ENCODE data around the gene DRC7. TPM values are rescaled to one million over a fixed set of nuclear protein-coding genes. Genes with fewer than 3 reads are reported as not detected.

Gene DRC7, protein sequence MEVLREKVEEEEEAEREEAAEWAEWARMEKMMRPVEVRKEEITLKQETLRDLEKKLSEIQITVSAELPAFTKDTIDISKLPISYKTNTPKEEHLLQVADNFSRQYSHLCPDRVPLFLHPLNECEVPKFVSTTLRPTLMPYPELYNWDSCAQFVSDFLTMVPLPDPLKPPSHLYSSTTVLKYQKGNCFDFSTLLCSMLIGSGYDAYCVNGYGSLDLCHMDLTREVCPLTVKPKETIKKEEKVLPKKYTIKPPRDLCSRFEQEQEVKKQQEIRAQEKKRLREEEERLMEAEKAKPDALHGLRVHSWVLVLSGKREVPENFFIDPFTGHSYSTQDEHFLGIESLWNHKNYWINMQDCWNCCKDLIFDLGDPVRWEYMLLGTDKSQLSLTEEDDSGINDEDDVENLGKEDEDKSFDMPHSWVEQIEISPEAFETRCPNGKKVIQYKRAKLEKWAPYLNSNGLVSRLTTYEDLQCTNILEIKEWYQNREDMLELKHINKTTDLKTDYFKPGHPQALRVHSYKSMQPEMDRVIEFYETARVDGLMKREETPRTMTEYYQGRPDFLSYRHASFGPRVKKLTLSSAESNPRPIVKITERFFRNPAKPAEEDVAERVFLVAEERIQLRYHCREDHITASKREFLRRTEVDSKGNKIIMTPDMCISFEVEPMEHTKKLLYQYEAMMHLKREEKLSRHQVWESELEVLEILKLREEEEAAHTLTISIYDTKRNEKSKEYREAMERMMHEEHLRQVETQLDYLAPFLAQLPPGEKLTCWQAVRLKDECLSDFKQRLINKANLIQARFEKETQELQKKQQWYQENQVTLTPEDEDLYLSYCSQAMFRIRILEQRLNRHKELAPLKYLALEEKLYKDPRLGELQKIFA
- 0.16 to 0.37 TPM in 2 of 3 replicates, not detected in the other for total RNA-seq (2021)
- Bru-seq, nascent RNA = percentile 7 among the genes with signal in this experiment
- long read RNA-seq, experiment 1 = 0 reads
- long read RNA-seq, experiment 2 = 0 reads
- long read RNA-seq, experiment 3 = 0 reads

DNA sequence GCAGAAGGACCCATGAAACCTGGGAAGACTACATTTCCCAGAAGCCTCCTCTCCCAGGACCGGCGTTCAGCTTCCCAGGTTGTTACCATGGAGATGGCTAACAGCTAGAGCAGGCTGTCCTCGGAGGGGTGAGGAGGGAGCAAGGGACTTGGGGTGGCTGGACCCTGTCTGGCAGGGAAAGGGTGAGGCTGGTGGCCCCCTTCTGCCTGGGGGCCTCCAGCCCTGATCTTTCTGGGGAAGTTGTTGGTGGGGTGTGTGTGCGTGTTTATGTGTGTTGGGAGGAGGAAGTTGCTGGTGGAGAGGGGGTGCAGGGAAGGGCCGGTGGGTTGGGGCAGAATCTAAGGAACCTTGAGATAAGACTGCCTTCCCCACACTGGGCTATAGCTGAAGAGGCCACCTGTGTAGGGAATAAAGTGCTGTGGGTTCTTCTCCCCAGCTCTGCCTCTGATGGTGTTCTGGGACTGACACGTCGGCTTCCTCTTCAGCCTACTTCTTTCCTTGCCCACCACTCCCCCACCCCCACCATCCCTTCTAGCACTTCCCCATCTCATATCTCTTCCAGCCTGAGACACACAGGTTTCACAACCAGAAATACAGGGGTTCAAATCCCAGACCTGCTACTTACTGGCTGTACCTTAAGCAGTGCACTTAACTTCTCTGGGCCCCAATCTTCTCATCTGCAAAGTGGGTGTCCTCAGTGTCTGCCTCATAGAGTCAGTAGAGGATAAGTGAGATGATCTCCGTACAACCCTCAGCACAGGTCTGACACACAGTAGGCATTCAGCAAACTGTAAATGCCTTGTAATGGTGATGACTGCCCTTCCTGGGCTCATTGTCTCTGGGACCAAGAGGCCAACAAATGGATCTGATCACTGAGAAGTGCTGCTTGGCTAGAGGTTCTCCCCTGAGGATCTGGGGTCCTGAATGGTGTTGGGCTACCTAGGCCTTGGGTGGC is at the start of gene DRC7:
DRC7 (plus strand) TSS at position 82 of the 955 bp plus-strand sequence. CDS start 3,144 bp downstream, outside the sequence.
- Mint-ChIP-seq H3K36me3 (no peaks in the 10 kb centered on the region), H3K27ac (no peak within 1 kb of the TSS), H3K4me3 (peak within 1 kb of the TSS; percentile 65), H3K27me3 (ENCODE audit: low read depth) (no peaks in the 10 kb centered on the region), H3K4me1 (peaks cover 7% of the 10 kb centered on the region), H3K9me3 (no peaks in the 10 kb centered on the region)
- ChIA-PET POLR2A (interaction anchor here (0.7 kb wide), 1 partner anchor 190 kb away, joined by 4 read pairs; no protein-coding TSS in a partner anchor), CTCF (interaction anchor here (0.6 to 2.3 kb wide), 2 partner anchors 26 to 27 kb away, joined by 3 to 7 read pairs; no protein-coding TSS in a partner anchor)
- peak; percentile 98 for ATAC-seq
- DNase-seq (ENCODE audit: low spot score) = peak; percentile 74
- TF ChIP-seq NR2C2 (CRISPR knock-in tag; IDR thresholded peaks at IDR 0.05) = no peak
- no peak for TF ChIP-seq ZNF671 (CRISPR knock-in tag; IDR thresholded peaks at IDR 0.05)
- no peak for TF ChIP-seq SOX15 (CRISPR knock-in tag; IDR thresholded peaks at IDR 0.05)
- TF ChIP-seq ATF6 (CRISPR knock-in tag; IDR thresholded peaks at IDR 0.05) = no peak
- no peak for TF ChIP-seq FOXJ3 (CRISPR knock-in tag; IDR thresholded peaks at IDR 0.05; ENCODE audit: borderline replicate concordance)
- no peak for TF ChIP-seq USF2 (CRISPR knock-in tag; IDR thresholded peaks at IDR 0.05)
- no peak for TF ChIP-seq ZNF423 (CRISPR knock-in tag; IDR thresholded peaks at IDR 0.05)
- TF ChIP-seq ZNF396 (CRISPR knock-in tag; IDR thresholded peaks at IDR 0.05; ENCODE audit: borderline replicate concordance) = no peak
- no peak for TF ChIP-seq STAT6 (CRISPR knock-in tag; conservative IDR thresholded peaks at IDR 0.05; ENCODE audit: low read depth)
- TF ChIP-seq RELA (CRISPR knock-in tag; IDR thresholded peaks at IDR 0.05; ENCODE audit: borderline replicate concordance) = no peak
- TF ChIP-seq ZNF512 (CRISPR knock-in tag; IDR thresholded peaks at IDR 0.05; ENCODE audit: borderline replicate concordance) = no peak
- no peak for TF ChIP-seq ZNF317 (CRISPR knock-in tag; IDR thresholded peaks at IDR 0.05; ENCODE audit: borderline replicate concordance, low read depth)
- TF ChIP-seq ETV6 (CRISPR knock-in tag; IDR thresholded peaks at IDR 0.05) = no peak
- TF ChIP-seq, protein P1, sequence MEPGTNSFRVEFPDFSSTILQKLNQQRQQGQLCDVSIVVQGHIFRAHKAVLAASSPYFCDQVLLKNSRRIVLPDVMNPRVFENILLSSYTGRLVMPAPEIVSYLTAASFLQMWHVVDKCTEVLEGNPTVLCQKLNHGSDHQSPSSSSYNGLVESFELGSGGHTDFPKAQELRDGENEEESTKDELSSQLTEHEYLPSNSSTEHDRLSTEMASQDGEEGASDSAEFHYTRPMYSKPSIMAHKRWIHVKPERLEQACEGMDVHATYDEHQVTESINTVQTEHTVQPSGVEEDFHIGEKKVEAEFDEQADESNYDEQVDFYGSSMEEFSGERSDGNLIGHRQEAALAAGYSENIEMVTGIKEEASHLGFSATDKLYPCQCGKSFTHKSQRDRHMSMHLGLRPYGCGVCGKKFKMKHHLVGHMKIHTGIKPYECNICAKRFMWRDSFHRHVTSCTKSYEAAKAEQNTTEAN (CRISPR knock-in tag; IDR thresholded peaks at IDR 0.05) = no peak
- no peak for TF ChIP-seq CREM (CRISPR knock-in tag; IDR thresholded peaks at IDR 0.05)
- no peak for TF ChIP-seq TEAD4 (CRISPR knock-in tag; IDR thresholded peaks at IDR 0.05)
- no peak for TF ChIP-seq MYBL2 (CRISPR knock-in tag; IDR thresholded peaks at IDR 0.05)

All from WTC11 (cell line).